GM19372 (cell line): ENCODE results near the gene PLK5.
"Not testable (repeated sequence)": the region's sequence is repeated elsewhere in the genome, so short reads cannot be mapped to it uniquely, and the experiment has no call there.

Experiments used
- ATAC-seq: cut with Tn5 transposase; IDR thresholded peaks from one replicate; pipeline ENCODE4 v1.9.1; 2021; ENCODE audit warnings: mild to moderate bottlenecking, low read depth, moderate library complexity; ENCODE audit not compliant: unreplicated experiment

PLK5 gene

DNA sequence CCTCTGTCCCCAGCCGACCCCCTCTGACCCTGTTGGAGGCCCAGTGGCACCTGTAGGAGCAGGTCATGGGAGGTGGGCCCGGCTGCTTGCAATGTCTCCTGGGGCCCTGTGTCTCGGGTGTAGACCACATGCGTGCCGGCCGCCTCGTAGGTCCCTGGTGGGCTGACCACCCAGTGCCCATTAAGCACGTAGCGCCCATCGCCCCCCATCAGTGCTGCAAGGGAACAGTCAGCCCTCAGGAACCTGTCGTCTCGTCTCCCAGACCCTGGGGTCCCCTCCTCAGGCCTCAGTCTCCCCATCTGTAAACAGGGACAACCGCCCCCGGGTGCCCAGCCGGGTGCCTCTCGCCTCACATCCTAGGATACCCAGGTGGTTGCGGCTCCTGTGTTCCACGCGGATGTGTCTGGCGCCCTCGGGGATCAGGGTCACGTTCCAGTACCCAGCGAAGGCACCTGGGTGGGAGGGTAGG, 16.7 kb upstream of the PLK5 start:
- no peak for ATAC-seq

DNA sequence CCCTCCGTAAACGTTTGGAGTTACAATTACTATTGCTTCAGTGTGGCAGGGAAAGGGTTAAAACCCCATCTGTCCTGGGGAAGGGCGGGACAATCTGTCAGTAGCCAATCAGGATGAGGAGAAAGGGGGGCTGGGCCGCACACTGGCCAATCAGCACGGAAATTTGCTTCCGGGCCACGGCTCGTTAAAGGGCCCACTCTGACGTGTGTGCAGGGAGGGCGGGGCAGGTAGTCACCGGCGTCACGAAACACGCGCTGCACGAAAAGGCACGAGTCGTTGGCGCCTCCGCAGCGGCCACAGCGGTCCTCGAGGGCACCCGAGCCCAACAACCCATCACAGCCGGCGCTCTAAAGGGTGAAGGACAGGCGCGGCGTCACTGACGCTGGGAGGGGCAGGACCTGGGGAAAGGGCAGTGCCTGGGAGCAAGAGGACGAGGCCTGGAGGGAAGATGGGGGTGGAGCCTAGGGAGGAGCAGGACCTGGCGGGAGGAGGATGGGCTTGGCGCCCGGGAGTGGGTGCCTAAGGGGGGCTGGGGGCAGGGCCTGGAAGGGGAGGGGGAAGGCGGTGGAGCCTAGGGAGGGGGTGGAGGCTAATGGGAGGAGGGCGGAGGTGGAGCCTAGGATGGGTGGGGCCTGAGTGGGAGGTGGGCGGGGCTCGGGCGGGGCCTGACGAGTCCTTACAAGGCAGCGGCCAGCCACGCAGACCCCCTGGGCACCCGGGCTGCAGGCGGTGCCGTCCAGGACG, 15.9 kb upstream of the PLK5 start:
- ATAC-seq: no peak

DNA sequence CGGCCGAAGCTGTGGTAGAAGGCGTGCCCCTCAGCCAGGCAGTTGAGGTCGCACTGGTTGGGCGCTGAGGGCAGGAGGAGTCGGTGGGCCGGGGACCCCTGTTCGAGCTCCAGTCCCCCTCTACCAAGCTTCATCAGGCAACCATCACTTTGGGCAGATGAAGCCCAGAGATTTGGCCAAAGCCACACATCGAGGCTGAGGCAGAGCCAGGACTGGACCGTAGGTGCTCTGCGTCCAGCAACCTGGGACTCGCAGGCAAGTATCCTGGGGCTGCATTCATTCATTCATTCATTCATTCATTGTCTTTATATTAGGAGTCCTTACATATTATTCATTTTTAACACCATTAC, 15.4 kb upstream of the PLK5 start:
- no peak for ATAC-seq

DNA sequence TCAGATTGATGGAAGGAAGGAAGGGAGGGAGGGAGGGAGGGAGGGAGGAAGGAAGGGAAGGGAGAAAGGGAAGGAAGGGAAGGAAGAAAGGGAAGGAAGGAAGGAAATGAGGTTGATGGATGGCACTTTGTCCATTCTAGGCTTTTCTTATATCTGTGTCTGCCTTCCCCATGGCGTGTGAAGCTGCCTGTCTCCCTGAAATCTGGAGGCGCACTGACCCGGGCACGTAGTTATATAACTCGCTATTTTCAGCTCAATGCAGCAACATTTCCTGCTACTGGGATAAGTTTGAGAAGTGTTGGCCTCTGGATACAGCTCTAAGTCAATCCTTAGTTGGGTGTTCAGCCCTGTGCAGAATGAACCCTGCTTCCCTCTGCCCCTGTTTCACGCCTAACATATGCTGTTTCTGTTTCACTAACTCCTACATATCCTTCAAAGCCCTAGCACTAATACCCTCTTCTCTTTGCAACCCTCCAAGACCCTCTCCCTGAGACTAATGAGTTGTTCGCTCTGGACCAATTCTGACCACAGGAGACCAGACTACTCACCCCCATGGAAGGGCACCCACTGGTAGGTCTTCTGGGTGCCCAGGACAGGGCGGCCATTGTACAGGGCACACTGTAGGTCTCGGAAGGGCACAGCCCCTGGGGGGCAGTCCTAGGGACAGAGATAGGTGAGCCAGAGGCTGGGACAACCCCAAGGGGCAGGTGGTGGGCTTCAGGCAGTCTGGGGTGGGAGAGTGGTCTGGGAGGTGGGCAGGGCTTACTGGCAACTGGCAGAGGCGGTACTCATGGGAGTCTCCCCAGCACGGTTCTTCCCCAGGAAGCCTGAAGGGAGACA, 14.1 kb upstream of the PLK5 start:
- no peak for ATAC-seq

DNA sequence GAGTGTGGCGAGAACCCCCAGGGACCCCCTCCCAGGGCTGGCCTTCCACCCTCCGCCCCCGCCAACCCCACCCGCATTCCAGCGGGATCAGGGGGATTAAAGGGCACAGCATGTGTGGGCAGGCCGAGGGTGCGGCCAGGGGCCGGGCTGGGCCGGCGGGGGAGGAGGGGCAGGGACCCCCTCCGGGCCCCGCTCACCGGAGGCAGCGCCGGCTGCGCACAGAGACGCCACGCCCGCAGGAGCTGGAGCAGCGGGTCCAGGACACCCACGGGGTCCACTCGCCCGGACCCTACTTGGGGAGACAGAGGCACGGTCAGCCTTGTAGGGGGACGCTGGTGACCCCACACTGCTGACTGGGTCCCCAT, 13.5 kb upstream of the PLK5 start:
- no peak for ATAC-seq

DNA sequence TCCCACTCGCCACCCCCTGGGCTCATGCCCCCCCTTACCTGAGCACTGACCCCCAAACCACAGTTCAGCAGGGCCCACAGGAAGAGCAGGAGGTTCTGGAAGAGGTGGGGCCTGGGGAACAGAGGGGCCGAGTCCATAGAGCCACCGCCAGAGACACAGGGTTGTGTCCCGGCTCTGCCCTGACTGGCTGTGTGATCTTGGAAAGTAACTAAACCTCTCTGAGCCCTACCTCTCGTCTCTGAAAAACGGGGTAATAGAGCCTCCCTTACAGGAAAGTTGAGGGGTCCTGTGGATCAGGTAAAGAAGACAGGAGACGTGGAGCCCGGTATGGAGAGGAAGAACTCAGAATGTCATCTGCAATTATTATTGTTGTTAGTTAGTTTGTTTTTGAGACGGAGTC, 13.1 kb upstream of the PLK5 start:
- no peak for ATAC-seq

DNA sequence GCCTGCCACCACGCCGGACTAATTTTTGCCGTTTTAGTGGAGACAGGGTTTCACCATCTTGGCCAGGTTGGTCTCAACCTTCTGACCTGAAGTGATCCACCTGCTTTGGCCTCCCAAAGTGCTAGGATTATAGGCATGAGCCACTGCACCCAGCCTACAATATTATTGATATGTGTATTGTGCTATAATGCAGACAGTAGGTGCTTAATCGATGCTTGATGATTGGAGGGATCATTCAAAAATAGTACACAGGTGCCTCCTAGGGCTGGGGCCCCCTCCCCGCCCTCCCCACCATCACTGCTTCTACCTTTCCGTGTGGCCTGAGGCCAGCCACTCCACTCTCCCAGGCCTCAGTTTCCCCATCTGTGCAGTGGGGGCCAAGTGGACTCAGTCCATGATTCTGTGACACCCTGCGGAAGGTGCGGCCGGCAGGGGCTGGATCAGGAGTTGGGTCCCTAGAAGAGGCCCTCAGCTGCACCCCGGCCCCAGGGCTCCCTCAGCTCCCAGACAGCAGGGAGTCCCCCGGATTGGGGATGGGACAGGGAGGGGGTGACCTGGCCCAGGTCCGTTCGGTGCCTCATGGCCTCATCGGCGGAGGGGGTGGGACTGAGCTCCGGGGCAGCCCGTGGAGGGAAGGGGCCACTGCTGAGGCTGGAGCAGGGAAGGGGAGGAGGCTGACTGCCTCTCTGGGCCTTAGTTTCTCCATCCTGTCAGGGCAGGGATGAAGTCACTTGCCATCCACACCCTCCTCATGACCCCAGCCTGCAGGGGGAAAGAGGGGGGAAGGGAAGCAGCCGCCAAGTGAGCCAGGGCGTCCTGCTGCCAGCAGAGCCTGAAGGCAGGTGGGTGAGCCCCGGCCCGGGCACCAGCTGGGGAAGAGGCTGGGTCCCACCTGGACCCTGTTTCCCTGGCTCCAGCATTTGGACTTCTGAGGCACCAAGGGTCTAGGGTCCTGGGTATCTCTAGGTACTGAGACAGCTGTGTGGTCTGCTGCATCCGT, 12.3 kb upstream of the PLK5 start:
- no peak for ATAC-seq

DNA sequence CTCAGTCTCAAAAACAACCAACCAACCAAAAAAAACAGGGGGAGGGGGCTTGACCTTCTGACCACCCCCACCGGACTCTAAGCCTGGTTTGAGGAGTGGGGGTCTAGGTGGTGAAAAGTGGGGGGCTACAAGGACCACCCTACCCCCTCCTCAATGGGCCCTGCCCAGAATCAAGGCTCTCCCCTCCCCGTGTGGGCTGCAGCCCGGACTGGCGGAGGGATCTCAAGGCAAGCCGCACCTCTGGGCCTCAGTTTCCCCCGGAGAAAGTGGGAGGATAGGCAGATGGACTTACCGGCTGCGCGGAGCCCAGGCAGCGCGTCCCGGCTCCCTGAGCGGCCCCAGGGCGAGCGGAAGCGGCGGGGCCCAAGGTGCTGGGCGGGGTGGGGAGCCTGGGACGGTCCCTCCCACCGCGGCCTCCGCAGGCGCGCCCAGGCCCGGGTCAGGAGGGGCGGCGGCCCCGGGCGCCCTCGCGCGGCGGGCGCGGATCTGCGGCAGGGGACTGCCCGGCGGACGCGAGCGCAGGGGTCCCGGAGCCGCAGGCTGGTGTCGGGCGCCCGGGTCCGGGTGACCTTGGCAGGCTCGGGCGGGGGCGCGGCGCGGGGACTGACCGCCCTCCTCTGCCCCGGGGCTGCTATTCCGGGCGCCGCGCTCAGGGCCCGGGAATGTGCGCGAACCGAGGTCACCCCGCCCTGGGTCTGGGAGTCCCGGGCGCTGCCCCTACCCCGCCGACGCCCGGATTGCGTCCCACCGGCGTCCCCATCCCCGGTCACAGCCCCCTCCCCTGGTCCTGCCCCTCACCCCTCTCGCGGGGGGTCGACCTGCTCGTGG, 11.0 kb upstream of the PLK5 start, which contains the start of gene ADAMTSL5:
Gene ADAMTSL5 (minus strand): TSS at position 349 of the 828 bp plus-strand sequence. CDS start 2,076 bp downstream, outside the sequence.
- no peak for ATAC-seq

DNA sequence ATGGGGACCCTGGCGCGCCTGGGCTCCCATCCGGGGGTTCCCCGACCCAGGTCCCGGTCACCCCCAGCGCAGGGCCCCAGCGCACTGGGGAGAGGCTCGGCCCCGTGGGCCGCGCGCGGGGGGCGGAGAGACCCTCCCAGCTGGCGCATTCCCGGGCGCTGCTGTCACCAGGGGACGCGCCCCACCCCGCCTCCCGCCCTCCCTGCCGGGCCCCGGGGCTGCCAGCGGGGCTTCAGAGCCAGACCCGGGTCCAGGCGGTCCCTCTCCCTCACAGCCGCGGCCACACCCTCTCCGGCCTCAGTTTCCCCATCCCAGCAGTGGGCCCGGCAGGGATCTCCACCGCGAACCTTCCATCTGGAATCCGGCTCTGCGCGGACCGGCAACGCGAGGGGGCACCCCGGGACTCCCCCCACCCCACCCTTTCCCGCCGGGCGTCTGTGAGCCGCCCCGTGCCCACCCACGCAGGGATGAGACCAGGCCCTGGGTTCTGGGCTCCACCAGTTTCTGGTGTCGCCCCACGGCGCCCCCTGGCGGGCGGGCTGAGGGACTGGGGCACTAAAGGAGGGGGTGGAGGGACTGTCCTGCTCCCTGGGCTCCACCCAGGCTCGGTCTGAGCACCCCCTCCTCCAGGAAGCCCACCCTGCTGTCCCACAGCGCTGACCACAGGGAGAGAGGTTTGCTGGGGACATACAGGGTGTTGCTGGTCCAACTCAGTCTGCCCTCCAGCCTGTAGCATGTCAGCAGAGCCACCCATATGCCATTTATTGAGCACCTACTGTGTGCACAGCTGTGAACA, 10.2 kb upstream of the PLK5 start:
- no peak for ATAC-seq

DNA sequence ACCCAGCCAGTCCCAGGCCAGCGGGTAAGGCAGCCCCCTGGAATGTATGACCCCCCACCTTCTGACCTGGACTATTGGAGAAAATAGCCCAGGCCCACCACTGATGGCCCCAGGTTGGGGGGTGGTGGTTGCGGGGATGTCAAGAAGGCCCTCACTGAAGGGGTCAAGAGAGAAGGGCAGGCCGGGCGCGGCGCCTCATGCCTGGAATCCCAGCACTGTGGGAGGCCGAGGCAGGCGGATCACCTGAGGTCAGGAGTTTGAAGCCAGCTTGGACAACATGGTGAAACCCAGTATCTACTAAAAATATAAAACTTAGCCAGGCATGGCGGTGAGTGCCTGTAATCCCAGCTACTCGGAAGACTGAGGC, 9.6 kb upstream of the PLK5 start:
- no peak for ATAC-seq

DNA sequence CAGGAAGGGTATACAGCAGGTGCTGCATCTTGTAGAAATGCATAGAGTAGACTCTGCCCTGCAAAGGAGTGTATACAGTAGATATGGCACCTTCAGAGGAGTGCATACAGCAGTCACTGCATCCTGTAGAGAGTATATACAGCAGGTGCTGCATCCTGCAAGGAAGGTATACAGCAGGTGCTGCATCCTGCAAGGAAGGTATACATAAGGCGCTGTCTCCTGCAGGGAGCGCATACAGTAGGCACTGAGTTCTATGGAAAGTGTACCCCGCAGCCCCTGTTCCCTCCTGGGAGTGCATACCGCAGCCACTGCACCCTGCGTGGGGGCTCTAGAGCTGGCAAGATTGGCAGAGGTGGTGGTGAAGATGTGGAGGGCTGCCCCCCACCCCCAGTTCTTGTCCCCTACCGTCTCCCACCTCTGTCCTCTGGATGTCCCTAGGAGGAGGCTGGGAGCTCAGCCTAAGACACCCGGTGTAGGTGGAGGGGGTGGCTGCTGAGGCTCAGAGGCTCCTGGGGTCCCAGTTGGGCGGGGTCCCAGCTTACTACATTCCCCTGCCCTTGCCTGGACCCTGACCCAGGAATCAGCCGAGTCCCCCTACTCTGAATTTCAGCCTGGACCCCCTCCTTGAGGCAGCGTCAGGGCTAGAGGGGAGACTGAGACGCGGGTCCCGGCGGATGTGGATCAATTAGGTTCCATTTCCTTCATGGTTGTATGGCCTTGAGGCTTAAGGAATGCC, 8.7 kb upstream of the PLK5 start:
- no peak for ATAC-seq

DNA sequence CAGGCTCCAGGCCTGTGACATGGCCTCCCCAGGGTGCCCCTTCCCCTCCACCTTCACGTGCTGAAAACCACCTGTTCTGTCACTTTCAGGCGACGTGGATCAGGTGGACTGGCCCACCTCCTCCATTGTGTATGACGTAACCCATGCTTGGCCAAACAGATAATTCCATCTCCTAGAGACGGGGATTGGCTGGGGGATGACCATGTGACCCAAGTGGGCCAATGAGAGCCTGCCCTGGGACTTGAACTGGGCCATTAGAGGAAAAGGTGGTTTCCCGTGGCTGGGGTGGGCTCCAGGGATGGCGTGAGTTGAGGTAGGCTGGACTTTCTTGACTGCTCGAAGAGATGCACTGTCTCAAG, 7.5 kb upstream of the PLK5 start:
- no peak for ATAC-seq

DNA sequence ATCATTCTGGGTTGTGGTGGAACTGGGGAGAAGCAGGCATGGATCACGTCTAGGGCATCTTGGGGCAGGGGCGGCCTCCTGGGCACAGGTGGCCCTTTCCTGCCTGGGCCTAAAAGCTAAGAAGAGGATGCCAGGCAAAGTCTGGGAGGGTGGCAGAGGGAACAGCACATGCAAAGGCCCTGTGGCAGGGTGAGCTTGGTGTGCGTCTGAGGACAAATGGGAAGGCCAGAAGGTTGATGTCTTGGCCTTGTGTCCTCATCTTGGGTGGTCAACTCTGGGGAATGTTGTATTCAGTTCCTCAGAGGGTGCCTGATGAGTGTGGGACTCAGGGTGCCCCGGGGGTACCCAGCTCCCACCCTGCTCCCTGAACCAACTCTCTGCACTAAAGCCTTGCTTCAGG, 5.4 kb upstream of the PLK5 start:
- no peak for ATAC-seq

DNA sequence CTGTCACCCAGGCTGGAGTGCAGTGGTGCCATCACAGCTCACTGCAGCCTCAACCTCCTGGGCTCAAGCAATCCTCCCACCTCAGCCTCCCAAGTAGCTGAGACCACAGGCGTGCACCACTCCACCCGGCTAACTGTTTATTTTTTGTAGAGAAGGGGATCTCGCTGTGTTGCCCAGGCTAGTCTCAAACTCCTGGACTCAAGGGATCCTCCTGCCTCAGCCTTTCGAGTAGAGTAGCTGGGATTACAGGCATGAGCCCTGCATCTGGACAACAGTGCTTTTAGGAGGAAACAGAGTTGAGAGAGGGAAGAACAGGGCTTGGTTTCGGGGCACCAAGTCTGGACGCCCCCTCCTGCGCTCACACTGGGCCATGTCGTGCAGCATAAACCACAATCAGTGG, 4.1 kb upstream of the PLK5 start:
- ATAC-seq: not testable (repeated sequence)

DNA sequence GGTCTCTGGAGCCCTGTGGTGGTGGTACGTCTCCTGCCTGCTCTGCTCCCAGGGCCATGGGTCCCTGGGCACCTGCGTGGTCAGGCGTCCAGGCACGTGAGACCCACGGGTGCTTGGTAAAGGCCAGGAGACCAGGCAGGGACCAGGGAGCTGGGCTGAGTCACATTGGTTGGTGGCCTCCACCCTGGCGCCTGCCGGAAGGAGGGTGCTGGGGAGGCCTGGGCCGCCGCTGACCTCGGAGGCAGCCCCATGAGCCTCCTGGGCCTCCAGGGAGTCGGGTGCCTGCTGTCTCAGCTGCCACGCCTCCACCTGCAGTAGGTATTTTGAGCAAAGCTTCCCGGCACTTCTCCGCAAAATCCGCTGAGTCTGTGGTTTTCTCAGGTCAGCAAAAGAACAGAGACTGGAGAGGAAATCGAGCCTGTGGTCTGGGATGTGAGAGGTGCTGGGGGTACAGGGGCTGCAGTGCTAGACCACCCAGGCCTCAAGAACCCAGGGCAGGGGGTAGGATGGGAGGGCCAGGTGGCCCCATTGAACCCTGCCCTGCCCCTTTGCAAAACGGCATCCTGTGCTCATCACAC, 3.6 kb upstream of the PLK5 start:
- no peak for ATAC-seq

DNA sequence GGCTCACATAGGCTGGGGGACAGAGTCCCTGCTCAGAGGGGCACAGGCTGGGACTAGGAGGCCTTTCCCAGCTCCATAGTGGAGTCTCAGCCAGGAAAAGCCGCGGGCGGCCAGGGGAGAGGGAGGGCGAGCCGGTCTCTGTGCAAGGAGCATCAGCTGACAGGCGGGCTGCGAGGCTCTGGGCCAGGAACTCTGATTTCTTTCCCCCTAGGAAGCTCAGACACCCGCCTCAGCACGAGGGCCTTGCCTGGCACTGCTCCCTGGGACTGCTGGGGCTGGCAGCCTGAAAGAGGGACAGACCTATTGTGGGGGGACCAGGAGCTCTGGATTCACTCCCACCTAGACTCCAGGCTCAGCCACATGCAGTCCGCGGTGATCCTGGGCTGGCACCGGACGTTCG, 2.2 kb upstream of the PLK5 start:
- ATAC-seq: no peak

DNA sequence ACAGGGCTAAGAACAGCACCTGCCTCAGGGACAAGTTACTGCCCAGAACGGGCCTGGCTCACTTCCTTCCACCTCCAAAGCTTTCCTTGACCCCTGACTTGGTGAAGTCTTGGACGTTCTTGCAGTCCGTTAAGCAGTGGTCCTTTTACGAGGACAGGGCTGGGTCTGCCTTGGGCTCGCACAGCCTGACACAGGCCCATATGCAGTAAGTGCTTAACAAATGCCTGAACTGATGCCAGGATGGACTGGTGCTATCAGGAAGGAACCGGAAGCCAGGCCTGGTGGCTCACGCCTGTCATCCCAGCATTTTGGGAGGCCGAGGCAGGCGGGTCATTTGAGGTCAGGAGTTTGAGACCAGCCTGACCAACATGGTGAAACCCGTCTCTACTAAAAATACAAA, 1.8 kb upstream of the PLK5 start:
- ATAC-seq: no peak

DNA sequence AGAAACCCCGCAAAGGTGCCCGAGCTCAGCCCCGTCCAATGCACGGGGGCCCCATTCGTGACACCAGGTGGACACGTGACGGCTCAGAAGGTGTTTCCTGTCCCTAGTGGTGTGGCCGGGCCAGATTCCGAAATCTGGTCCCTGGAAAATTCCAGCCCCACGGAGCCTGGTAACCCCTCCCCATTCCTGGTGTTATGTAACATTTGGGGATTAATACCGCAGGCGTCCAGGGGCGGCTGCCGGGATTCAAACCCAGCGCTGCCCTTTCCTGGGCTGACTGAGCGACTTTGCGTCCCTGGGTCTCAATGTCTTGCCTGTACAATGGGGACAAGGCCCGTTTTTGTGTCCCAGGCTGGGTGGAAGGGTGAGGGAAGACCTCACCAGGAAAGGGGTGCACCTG, 1.0 kb upstream of the PLK5 start:
- ATAC-seq: no peak
